HG03521 (cell line): ENCODE data around the gene PACRG.

ENCODE experiments used
- ATAC-seq: cut with Tn5 transposase; IDR thresholded peaks from one replicate; pipeline ENCODE4 v1.9.1; 2021; ENCODE audit warnings: mild to moderate bottlenecking, moderate library complexity; ENCODE audit not compliant: unreplicated experiment

Gene PACRG

DNA sequence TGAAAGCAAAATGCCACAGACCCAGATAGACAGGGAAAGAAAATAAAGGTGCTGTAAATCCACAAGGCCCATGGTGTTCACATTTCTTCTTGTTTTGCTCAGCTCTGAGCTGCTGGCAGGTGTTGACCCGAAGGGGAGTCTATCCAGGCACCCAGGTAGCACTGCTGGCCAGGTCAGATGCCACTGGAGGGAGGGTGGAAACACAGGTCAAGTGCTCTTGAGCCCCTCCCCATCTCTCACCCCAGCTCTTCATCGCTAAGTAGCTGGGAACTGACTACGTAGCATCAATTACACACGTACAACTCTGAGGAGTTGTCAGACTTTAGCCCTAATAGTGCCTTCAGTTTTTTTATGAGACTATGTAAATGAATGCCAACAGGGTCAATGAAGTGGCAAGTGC is 399.0 kb downstream of the PACRG start:
- no peak for ATAC-seq

DNA sequence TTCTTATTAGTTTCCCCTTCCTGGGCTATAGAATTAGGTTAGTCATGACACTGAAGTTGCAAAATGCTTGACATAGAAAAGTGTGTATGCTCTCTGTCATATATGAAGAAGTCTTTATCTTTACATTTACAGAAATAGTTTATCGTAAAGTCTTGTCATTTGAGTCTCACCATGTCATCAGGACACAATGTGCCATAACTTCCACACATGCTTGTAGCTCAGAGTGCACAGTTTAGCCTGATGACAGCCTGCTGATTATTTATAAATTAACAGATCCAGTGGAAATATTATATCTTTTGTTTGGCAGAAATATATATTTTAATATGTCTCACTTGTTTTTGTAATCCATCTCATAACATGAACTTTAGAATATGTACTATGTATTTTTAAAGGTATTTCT is 399.8 kb downstream of the PACRG start:
- no peak for ATAC-seq

DNA sequence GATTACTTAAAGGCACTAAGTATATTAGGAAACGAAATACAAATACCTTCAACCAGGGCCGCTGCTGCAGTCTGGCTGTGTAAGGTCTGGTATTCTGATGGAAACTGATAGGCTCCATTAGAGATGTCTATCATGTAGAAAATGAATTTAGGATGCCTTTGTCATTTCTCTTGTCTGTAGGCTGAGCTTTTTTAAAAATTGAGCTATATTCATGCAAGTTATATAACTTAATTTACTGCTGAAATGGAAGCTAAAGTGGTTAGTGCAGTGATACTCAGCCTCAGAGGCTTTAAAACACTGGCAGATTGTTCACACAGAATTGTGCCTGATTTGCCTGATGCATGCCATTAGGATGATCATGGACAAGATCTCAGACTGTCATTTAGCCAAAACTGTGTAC is 400.6 kb downstream of the PACRG start:
- ATAC-seq: no peak

DNA sequence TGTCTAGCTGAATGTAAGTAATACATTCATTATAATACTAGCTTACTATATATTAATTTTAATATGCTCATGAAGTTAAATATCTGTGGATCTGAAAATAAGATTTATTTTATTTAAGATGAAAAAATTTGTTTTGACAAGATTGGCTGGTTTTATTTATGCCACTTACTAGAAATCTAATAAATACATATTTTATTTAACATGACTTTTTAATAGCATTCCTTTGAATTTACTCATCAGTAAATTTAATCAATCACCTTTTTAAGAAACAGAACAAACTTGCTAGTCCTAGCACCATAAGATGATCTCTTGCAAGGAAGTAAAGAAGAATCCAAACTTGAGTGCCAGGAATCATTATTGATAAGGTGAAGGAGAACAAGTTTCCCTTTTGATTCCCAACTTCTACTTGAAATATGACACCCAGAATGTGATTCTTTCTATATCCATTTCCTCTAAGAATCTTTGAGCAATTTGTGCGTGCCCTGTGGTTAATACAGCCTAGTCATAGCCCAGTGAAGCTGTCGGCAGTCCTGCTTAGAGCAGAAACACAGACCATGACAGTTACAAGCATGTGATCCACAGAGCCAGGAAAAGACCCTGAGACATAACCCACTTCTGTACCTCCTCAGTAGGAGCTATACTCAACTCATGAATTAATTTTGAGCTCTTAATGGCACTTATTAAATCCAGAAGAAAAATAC is 404.4 kb downstream of the PACRG start:
- no peak for ATAC-seq

DNA sequence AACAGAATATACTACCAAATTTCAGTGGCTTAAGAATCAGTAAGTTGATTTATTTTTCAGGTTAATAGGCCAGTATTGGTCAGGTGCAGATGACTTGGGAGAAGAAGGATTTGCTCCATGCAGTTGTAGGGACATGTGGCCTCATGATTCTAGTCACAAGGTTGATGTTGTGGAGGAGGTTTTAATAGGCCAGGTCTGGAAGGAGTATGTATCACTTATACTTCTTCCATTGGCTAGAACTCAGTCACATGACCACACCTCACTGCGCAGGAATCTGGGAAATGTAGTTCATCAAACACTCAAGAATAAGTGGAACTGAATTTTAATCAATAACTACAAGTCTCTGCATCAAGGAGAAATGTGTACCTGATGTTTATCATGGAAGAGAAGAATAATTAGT is 405.2 kb downstream of the PACRG start:
- ATAC-seq: no peak

DNA sequence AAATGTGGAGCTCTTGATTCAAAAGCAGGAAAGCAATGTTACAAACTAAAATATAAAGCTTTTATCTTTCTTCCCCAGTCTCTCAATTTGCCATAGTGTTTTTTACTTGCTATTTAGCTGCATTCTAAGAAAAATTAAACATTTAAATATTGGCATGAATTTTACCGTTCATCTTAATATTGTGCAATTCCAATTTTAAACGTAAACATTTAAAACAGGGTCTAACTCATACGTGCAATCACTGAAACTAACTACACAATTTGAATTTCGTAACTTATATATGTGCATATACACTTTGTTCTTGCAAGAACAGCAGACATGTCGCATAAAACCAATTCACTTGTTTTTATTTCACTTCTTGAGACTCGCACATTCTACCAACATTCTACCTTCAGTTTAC is 405.9 kb downstream of the PACRG start:
- ATAC-seq: no peak

DNA sequence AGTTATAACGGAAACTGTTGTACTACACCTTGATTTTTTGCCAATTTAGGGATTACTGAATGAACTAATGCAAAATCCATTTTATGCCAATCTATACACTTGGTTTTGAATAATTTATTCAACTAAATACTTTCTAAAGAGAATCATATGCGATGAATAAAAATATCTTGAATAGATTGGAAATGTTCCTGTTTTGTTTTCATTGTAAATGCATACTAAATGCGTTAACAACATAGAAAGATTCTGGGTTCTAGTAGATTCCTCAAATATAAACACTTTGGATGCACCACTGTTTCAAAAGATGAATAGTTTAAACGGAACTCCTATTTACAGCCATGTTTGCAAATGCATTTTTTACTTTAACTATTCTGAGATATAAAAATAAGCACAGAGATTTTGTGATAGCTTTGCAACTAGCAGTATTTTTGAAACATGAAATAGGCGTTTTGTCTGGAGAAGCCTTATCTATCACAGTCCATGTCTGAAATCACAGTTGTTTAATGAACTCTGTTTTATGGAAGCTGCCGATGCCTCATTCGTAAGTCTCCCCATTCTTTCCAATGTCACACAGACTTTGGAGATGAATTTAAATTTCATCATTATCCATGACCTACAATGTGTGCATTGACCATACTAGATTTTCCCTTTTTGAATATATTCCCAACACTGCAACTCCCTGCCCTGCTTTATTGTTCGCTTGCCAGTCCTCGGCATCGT is 409.1 kb downstream of the PACRG start:
- ATAC-seq: no peak

DNA sequence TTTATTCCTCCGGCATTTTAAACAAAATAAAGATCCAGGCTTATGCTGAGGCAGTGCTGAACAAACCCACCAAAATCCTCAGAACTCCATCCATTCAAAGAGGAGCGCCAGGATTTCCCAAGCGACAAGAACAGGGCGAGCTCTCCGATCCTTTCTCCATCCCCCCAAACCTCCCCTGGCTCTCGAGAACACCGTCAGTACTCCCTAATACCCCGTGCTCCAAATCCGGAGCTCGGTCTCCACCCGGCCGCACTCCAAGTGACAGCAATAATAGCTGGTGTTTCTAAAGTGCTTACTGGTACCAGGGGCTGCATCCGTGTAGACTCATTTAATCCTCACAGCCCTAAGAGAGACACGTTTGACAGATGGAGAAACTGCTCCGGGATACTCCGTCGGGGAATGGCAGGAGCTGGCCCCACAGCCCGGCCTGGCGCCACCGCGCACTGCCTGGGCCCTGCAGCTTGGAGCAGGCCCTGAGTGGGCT is 409.7 kb downstream of the PACRG start:
- no peak for ATAC-seq

DNA sequence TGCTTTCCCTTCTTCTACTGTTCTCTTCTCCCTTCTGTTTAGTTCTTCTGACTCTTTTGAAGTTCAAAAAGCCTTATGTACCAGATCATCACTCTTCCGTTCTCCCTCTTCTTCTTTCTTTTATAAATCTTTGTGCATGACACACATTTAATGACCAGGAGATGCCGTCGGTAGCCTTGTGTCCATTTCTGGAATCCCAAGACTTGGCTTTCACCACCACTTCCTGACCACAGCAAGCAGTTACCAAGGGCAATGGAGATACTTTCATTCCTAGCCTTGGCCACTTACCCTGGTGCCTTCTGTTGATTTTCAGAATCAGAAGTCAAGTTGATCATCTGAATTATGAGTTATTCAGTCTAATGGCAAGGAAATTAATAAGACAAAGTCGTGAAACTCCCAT is 418.3 kb downstream of the PACRG start:
- ATAC-seq: no peak

DNA sequence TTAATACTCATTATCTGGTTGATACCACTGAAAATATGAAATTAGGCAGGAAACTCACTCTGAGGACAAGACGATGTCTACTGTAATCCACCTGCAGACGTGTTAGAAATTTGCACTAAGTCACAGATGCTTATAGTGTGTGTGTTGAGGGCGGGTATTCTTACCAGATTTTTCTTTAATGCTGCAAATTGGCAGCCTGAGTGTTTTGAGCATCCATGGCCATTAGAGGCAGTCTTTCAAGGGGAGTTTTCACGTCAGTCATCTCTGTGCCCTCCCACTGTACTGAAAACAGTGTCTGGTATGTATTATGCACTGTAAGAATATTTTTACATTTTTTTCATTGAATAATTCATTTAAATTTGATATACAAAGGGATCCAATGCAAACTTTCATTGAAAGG is 420.2 kb downstream of the PACRG start:
- ATAC-seq: no peak

DNA sequence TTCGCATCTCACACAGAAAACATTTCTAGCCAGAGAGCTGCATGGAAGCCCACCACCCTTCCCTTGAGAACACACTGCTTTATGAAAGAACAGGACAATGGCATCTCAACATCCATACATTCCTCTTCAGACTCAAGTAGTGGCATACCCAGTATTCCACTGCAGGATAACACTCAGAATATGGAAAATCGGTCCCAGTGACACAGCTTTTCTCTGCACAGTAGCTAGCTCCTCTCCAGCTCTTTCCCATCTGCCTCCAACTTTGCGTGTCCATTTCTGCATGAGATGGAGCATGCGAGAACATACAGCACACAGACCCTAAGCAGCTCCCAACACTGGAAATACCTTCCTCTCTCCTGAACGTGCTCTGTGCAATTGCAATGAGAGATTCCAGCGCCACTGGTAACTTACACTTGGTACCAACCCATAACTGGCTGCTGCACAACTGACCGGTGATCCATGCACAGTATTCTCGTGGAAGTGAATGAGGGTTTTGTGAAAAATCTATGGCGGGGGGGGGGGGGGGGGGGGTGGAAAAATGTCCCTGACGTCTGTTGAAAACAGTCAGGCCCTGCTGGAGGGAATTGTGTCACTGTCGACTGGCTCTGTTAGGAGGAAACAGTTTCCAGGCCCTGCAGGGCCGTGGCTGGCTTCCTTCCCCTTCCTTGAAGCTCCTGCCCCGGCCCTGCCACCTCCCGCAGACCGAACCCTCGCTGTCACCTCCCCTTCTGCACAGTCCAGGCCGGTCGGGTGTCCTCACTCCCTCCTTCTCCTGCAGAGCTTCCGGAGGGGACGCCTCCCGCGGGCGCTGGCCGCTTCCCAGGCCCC is 420.9 kb downstream of the PACRG start:
- no peak for ATAC-seq

DNA sequence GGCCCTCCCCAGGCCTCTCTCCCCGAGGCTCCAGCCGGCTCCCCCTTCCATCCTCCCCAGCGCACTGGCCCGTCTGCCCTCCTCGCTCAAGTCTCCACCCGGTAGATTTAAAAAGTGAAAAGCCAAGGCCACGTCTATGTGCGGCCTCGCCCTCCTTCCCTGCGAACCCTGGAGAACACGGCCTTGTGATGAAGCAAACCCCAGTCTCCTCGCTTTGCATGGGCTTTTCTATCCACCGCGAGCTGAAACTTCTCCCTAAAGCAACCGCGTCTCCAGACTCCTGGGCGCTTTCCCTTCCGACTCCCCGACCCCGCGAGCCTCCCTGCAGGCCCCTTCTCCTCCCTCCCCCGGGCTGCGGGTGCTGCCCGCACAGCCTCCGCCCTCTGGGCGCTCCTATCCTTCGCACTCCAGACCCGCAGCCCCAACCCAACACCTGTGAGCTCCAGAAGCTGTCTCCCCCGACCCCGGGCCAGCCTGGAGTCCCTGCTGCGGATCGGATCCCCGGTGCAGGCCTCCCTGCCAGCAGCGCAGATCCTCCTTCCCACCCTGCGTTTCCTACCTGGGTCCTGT is 421.6 kb downstream of the PACRG start:
- ATAC-seq: no peak

DNA sequence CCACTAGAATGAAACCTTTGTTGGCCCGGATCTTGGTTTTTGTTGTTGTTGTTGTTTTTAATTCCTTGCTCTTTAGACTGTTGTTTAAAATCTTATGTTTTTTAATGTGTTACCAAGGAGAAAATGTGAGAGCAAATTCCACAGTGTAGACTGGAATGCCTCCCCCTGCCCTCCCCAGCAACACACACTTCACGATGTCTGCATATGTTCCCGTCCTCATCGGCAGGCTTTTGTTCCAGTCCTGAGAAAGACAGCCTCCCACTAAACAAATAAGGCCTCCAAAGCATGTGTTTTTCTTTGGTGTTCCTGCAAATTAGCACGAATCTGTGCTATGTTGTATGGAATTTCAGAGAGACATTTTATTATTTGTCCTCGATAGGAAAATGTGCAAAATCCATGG is 423.4 kb downstream of the PACRG start:
- no peak for ATAC-seq

DNA sequence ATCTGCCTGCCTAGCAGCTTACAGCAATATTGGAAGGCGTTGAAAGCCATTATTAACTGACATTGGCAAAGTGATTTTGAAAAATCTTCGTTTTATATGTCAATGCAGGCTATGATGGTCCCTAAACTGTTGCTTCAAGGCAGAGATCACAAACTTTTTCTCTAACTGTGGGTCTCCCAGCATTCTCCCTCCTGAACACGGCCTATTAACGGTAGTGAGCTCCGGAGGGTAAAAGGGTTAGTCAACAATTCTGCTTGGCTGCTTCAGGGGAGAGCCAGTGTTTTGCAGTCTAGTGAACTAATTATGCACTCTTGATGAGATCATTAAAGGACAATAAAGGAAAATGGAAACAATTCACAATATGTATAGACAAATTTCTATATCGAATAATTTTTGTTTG is 424.9 kb downstream of the PACRG start:
- no peak for ATAC-seq

DNA sequence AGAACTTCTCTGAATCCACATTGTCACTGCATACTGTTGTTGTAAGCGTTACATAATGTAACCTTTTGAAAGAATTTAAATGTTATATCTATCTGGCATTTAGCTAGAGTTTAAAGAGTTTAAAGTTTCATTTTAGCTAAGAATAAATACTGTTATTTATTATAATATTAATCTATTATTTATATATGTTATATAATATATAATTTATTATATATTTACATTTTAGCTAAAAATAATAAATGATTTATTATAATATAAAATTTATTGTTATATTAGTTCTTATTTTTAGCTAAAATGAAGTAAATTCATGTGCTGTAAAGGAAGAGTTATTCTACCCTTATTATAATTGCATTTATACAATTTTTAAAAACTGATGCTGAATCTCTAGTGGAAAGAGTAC is 431.3 kb downstream of the PACRG start:
- ATAC-seq: no peak

DNA sequence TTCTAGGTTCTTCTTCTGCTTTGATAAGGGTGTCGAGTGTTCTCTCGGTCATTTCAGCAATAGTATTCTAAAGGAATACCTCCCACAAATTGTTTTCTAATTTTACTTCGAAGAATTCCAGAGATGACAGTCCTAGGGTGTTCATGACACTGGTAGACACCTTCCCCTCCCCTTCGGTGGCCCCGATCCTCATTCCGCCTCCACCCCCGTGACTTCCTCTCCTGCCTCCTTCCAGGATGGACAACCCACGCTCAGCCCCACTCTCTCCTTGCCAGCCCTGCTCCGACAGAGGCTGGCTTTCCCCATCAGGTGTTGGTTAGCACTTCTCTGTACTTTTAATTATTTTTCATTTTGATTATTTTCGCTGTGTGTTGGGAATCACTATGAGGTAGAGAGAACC is 431.9 kb downstream of the PACRG start:
- ATAC-seq: no peak

DNA sequence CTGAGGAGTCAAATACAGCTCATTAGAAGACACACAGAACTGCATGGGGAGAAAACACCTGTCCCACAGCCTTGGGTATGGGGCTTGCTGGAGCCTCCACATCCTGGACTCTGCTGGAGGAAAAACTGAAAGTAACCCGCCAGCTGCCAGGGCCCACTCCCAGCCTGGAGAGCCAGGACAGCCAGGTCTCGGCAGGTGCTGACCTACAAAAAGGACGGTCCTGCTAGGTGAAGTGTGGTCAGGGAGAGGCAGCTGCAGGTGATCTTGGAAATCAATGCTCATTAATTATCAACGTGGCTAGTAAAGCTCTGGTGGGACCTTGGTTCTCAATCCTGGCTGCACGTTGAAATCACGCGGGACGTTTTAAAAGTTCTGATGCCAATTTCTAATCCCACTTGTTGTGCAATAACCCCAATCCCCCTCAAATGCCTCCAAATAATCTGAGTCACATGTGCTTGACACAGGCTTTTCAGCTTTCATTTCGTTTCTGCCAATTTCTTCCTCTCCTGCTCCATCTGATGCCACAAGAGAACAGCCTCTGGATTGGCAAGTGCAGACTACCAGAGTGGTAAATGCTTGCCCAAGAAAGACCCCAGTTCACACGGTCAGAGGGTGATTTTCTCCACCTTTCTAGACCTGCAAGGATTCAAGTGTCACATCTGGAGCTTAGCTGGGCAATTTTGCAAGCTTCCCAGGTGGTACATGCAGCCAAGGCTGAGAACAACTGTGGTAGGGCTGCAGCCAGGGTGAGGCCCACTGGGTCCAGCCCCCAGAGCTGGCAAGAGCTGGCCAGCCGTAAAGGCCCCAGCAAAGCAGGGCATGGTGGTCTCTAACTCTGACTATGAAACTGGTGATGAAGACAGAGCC is 434.5 kb downstream of the PACRG start:
- no peak for ATAC-seq

DNA sequence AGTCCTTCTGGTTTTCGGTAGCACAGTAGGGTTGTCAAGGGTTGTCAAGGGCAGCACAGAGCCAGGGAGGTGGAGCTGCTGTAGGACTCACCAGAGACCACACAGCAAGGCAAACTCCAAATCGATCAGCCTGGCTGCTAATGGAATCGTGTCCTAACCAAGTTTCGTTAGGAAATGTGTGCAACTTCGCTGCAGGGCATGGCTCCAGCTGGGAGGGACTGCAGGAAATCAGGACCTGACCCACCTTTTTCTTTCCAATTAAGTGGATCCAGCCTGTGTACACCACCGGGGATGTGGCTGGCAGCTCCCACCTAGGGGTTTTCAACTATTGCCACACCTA is 435.1 kb downstream of the PACRG start:
- ATAC-seq: no peak

DNA sequence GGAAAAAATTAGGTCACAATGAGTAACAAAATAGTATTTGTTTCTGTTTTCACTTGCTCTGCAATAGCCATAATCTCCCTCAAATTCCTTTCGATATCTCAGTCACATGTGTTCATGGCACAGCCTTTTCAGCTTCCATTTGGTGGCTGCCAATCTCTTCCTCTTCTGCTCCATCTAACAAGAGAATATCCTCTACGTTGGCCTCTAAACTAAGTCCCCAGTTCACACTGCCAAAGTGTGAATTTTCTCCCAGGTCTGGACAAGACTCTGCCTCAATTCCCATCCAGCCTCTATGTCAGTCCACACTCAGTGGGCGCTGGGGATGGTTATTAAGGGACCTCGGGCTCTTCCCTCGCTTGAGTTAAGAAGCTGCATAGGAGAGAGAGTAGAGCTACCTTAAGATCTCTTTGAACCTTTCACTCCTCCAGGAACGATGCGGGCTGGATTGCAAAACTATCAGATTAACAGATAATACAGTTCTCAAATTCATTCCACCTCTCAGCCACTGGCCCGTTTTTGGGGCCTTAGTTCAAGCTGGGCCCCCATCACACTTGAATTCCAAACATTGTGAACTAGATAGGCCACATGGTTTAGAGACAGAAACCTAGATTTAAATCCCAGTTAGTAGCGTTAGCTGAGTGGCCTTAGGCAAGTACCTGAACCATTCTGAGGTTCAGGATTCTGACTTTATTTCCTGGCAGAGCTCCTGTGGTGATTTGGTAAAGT is 436.6 kb downstream of the PACRG start:
- no peak for ATAC-seq
